Measurements from ENCODE around the gene VCX3B. TPM values are rescaled to one million over a fixed set of nuclear protein-coding genes. Genes with fewer than 3 reads are reported as not detected.
"Not testable (repeated sequence)": the region's sequence is repeated elsewhere in the genome, so short reads cannot be mapped to it uniquely, and the experiment has no call there.

Gene VCX3B
- total and polyA plus RNA-seq, 11 donors: 0.36 TPM; not detected in 10

DNA sequence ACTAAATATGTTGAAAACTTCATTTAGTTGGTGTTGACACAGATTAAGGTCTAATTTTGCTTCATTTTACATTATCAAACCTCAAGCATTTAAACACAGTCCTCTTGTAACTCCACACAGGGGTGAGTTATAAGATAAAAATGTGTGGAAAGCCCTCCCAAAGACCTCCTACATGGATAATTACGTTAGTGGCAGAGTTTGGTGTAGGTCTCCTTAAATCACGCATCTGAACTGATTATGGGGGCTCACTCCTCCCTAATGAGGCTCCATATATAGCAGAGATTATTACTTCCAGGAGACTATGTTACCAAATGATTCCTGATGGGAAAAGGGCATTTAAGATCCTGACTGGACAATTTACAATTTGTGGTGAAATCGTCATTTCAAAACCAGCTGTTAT is 32.2 kb upstream of the VCX3B start:
- TF ChIP-seq, protein P1, sequence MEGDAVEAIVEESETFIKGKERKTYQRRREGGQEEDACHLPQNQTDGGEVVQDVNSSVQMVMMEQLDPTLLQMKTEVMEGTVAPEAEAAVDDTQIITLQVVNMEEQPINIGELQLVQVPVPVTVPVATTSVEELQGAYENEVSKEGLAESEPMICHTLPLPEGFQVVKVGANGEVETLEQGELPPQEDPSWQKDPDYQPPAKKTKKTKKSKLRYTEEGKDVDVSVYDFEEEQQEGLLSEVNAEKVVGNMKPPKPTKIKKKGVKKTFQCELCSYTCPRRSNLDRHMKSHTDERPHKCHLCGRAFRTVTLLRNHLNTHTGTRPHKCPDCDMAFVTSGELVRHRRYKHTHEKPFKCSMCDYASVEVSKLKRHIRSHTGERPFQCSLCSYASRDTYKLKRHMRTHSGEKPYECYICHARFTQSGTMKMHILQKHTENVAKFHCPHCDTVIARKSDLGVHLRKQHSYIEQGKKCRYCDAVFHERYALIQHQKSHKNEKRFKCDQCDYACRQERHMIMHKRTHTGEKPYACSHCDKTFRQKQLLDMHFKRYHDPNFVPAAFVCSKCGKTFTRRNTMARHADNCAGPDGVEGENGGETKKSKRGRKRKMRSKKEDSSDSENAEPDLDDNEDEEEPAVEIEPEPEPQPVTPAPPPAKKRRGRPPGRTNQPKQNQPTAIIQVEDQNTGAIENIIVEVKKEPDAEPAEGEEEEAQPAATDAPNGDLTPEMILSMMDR (IDR thresholded peaks at IDR 0.05): no peak
- TF ChIP-seq POLR2A (IDR thresholded peaks at IDR 0.05): no peak
- ATAC-seq: no peak

DNA sequence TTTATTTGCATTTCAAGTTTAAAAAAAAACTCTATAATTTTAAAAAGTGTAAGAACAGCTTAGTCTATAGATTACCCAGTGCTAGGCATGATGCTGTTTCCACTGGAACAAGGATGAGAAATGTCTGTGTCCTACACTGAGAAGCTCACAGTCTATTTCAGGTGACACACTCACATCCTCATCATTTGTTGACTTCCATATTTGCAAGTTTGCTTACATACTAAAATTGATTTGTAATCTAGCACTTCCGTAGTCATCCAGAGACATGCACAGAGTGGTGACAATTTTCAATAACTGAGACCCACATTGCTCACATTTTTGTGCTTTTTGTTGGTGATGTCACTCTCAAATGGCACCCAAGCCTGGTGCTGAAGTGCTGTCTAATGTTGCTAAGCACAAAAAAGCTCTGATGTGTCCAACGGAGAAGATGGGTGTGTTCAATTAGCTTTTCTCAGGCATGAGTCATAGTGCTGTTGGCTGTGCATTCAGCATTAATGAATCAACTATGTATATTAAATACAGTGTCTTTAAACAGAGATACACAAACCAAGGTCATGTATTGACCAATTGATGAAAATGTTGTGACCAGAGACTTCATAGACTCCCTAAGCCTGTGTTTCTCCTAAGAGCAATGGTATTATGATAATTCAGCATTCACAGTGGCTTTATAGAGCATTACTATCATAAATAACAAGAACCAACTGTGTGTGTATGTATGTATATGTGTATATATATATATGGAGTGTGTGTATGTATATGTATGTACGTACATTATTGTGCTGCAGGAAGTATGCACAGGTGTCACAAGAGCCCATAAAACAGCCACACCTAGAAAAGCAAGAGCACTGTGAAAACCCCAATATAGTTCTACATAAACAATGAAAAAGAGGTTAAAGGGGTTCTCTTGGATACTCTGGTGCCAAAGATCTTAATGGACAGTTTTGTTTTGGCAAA is 31.2 kb upstream of the VCX3B start:
- Histone ChIP-seq H3K27me3 (no peaks in the 10 kb centered on the region), H3K27ac (no peak overlapping the region), H3K4me3 (no peak overlapping the region), H3K9me3 (no peaks in the 10 kb centered on the region), H3K4me1 (no peaks in the 10 kb centered on the region), H3K36me3 (no peaks in the 10 kb centered on the region)
- no peak for TF ChIP-seq POLR2A (IDR thresholded peaks at IDR 0.05)
- TF ChIP-seq, protein P1 (IDR thresholded peaks at IDR 0.05): no peak
- ATAC-seq: no peak
- no peak for DNase-seq
- intact Hi-C loops (cut with DNase I): no loop called here
- 75 to 86% (median 82%) methylated on average over 3 of the region's 3 CpGs for WGBS, 4 donors

More for the DNA sequence above, 32.2 kb upstream of the VCX3B start:
- Histone ChIP-seq H3K4me1 (no peaks in the 10 kb centered on the region), H3K4me3 (no peak overlapping the region), H3K27ac (no peak overlapping the region), H3K36me3 (no peaks in the 10 kb centered on the region), H3K27me3 (no peaks in the 10 kb centered on the region), H3K9me3 (no peaks in the 10 kb centered on the region)
- no peak for DNase-seq
- WGBS, 4 donors: 58 to 76% (median 69%) methylated on average over 3 of the region's 3 CpGs
- intact Hi-C loops (cut with DNase I): no loop called here

DNA sequence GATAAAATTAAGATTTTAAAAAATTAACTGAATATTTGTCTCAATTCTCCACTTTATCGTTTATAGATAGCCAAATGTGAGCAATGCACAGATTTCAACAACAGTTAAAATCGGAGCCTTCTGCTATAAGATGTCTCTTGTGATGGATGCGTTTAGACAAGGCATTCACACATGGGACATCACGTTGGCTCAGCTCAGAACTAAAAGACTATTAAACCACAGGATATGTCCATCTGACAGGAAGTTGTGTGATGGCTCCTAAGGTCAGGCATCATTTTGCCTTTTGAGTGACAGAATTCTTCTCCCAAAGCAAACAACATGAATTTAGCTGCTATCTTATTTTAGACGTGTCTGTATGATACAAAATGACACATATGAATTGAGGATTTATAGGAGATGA is 17.3 kb upstream of the VCX3B start:
- no peak for DNase-seq
- H3K4me3 ChIP-seq: no peak overlapping the region
- no peaks in the 10 kb centered on the region for H3K36me3 ChIP-seq
- H3K27me3 ChIP-seq: no peaks in the 10 kb centered on the region
- ATAC-seq: no peak
- TF ChIP-seq, protein P1 (IDR thresholded peaks at IDR 0.05): no peak
- TF ChIP-seq POLR2A (IDR thresholded peaks at IDR 0.05): no peak
- 68 to 77% (median 69%) methylated on average over 5 of the region's 5 CpGs for WGBS, 4 donors
- no peaks in the 10 kb centered on the region for H3K4me1 ChIP-seq
- intact Hi-C loops (cut with DNase I): no loop called here
- no peaks in the 10 kb centered on the region for H3K9me3 ChIP-seq
- H3K27ac ChIP-seq: no peak overlapping the region

DNA sequence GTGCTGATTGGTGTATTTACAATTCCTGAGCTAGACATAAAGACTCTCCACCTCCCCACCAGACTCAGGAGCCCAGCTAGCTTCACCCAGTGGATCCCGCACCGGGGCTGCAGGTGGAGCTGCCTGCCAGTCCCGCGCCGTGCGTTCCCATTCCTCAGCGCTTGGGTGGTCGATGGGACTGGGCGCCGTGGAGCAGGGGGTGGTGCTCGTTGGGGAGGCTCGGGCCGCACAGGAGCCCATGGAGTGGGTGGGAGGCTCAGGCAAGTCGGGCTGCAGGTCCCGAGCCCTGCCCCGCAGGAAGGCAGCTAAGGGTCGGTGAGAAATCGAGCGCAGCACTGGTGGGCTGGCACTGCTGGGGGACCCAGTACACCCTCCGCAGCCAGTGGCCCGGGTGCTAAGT is 12.3 kb upstream of the VCX3B start:
- H3K36me3 ChIP-seq; intact Hi-C loops (cut with DNase I); H3K4me3 ChIP-seq; DNase-seq; H3K27ac ChIP-seq; ATAC-seq; H3K9me3 ChIP-seq; H3K27me3 ChIP-seq: not testable (repeated sequence)
- peaks cover 0 to 16% (median 4%) of the 10 kb centered on the region in 12 donors for H3K4me1 ChIP-seq
- 96 to 100% (median 97%) methylated on average over 3 to 21 of the region's 21 CpGs for WGBS, 4 donors

Measured in heart left ventricle (tissue), 16 donors.